PFSK-1 (cell line): ENCODE data around the gene NOTO.

ENCODE experiments used
- FOXP2 ChIP-seq: optimal IDR thresholded peaks from 2 replicates; pipeline ENCODE3; 2011; ENCODE audit warnings: borderline replicate concordance, control low read depth, inconsistent platforms; ENCODE audit not compliant: insufficient read depth; ENCODE audit errors: extremely low read length, extremely low read depth
- POLR2AphosphoS5 ChIP-seq: IDR thresholded peaks from 2 replicates; pipeline ENCODE4 v1.6.1; 2012; ENCODE audit warnings: low read depth, mild to moderate bottlenecking, control low read depth, low read length, moderate library complexity
- SIN3A ChIP-seq: IDR thresholded peaks from 2 replicates; pipeline ENCODE4 v1.6.1; 2012; ENCODE audit warnings: mild to moderate bottlenecking, low read length, moderate library complexity, borderline replicate concordance; ENCODE audit not compliant: insufficient read depth
- TAF1 ChIP-seq: IDR thresholded peaks from 2 replicates; pipeline ENCODE4 v1.6.1; 2012; ENCODE audit warnings: low read length, control low read depth, borderline replicate concordance; ENCODE audit not compliant: insufficient read depth
- TF ChIP-seq, protein P1 (sequence below), 2 experiments: IDR thresholded peaks; 2 replicates each; pipeline versions ENCODE4 v1.6.1 to v1.8.0; 2011 to 2012; ENCODE audit warnings: low read depth in 2 of 2, low read length in 2 of 2, control low read depth in 1 of 2, inconsistent platforms in 1 of 2, mild to moderate bottlenecking in 1 of 2, moderate library complexity in 1 of 2; ENCODE audit not compliant: insufficient read depth in 1 of 2

NOTO gene

DNA sequence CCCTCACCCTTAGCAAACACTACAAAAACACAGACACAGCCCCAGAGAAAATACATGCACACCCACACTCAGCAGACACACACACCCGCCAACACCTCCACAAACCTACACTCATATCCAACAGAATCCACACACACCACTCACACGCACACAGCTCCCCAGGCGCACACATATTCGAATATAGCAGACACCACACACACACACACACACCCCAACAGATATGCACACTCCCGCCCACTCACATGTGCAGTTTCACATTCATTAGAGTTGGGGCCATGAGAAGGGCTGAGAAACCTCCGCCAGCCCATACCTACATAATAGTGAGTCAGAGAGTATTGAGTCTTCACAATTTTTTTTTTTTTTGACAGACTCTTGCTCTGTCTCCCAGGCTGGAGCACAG is 29.4 kb upstream of the NOTO start:
- TF ChIP-seq TAF1 (no peak), POLR2AphosphoS5 (no peak), FOXP2 (no peak), SIN3A (no peak)
- TF ChIP-seq, protein P1, sequence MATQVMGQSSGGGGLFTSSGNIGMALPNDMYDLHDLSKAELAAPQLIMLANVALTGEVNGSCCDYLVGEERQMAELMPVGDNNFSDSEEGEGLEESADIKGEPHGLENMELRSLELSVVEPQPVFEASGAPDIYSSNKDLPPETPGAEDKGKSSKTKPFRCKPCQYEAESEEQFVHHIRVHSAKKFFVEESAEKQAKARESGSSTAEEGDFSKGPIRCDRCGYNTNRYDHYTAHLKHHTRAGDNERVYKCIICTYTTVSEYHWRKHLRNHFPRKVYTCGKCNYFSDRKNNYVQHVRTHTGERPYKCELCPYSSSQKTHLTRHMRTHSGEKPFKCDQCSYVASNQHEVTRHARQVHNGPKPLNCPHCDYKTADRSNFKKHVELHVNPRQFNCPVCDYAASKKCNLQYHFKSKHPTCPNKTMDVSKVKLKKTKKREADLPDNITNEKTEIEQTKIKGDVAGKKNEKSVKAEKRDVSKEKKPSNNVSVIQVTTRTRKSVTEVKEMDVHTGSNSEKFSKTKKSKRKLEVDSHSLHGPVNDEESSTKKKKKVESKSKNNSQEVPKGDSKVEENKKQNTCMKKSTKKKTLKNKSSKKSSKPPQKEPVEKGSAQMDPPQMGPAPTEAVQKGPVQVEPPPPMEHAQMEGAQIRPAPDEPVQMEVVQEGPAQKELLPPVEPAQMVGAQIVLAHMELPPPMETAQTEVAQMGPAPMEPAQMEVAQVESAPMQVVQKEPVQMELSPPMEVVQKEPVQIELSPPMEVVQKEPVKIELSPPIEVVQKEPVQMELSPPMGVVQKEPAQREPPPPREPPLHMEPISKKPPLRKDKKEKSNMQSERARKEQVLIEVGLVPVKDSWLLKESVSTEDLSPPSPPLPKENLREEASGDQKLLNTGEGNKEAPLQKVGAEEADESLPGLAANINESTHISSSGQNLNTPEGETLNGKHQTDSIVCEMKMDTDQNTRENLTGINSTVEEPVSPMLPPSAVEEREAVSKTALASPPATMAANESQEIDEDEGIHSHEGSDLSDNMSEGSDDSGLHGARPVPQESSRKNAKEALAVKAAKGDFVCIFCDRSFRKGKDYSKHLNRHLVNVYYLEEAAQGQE (IDR thresholded peaks at IDR 0.05; ENCODE audit: insufficient read depth in 1 of 2, low read depth in 2 of 2, low read length in 2 of 2), result no peak

DNA sequence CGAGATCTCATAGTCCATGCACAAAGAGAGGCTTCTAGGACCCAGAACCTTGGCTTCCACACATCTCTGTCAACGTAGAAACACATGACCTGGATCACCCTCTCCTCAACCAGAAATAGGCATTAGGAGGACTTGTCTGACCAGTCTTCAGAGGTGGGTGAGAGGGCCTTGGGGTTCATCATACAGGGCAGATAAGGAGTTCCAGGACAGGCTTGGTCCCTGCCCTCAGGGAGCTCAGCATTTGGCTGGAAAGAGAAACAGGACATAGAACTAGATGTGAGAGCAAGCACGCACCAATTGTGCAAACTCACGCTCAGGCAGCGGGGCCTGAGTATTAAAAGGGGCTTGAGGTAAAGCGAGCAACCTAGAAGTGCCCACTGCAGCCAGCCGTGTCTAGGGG is 28.6 kb upstream of the NOTO start:
- TF ChIP-seq POLR2AphosphoS5, result no peak
- no peak for TF ChIP-seq SIN3A
- TF ChIP-seq, protein P1 (IDR thresholded peaks at IDR 0.05; ENCODE audit: insufficient read depth in 1 of 2, low read depth in 2 of 2, low read length in 2 of 2), result no peak
- TF ChIP-seq TAF1, result no peak
- TF ChIP-seq FOXP2, result no peak

DNA sequence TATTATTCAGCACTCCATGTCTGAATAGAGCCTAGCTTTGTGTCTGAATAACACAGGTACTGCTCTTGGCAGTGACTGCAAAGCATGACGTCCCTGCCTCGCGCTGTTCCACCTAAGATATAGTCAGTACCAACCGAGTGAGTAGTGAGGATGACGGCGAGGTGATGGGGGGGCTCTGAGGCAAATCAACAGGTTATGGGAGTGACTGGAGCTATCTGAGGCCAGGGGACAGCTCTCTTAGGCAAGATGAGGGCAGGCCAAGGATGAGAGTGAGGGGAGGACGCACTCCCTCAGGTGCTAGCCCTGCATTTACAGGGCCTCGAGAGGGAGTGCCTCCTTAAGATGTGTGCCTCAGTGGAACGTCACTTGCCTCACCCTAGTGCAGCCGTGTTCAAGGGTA is 28.1 kb upstream of the NOTO start:
- TF ChIP-seq, protein P1 (IDR thresholded peaks at IDR 0.05; ENCODE audit: insufficient read depth in 1 of 2, low read depth in 2 of 2, low read length in 2 of 2), result no peak
- TF ChIP-seq FOXP2, result no peak
- TF ChIP-seq TAF1, result no peak
- TF ChIP-seq SIN3A, result no peak
- no peak for TF ChIP-seq POLR2AphosphoS5

DNA sequence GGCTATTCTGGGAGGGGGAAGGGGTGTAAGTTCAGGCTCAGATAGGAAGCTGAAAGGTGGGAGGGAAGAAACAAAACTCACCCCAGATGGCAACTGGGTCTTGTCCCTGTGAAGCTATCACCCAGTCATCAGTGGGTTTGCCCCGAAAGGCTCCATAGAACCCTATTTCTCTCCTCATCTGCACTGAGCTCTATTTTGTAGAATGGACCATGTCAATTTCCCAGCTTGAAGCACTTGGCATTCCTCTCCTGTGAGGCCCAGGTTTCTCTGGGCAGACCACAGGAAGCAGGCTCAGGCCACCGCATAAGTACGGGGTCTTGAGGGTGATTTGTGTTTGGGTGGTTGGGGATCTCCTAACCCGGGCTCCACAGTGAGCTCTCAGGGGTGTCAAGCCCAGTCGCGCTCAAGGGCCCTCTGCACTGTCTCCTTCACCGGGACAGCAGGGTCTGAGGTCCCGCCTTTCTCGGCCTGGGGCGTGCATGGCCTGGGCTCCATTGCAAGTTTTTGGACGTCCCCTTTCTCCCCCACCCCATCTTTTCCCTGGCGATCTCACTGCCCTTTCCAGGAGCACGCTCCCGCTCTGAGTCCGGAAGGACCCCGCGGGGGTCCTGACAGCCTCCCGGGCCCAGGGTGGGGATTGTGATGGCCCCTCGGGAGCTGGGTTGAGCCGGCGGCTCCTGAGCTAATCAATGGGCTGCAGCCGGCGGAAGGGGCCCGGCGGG is 27.3 kb upstream of the NOTO start:
- TF ChIP-seq SIN3A (no peak), FOXP2 (no peak), TAF1 (no peak), POLR2AphosphoS5 (no peak)
- TF ChIP-seq, protein P1 (IDR thresholded peaks at IDR 0.05; ENCODE audit: insufficient read depth in 1 of 2, low read depth in 2 of 2, low read length in 2 of 2), result no peak
